Fibroblast of lung (primary cell): Measurements from ENCODE around the gene ZBTB1. TPM values are rescaled to one million over a fixed set of nuclear protein-coding genes. Genes with fewer than 3 reads are reported as not detected.

Experiments
- DNase-seq, 2 donors: peaks; one replicate each; pipeline versions ENCODE4 v3.0.0 to v3.0.0-alpha.2; 2010; ENCODE audit warnings: low read depth in 2 of 2
- H2AFZ ChIP-seq: 2 replicates; pipeline ENCODE4 v1.5.1; 2012; ENCODE audit warnings: low read length, control low read depth, inconsistent platforms
- H3K27ac ChIP-seq: 2 replicates; pipeline ENCODE4 v1.5.1; 2011; ENCODE audit warnings: low read length, control low read depth; ENCODE audit not compliant: insufficient read depth
- H3K27me3 ChIP-seq: 2 replicates; pipeline ENCODE4 v1.5.1; 2011; ENCODE audit warnings: mild to moderate bottlenecking, low read length; ENCODE audit not compliant: control insufficient read depth, insufficient read depth
- H3K36me3 ChIP-seq: 2 replicates; pipeline ENCODE4 v1.5.1; 2011; ENCODE audit warnings: low read length; ENCODE audit not compliant: control insufficient read depth, insufficient read depth
- H3K4me1 ChIP-seq: 2 replicates; pipeline ENCODE4 v1.5.1; 2011; ENCODE audit warnings: low read length; ENCODE audit not compliant: control insufficient read depth, insufficient read depth; ENCODE audit errors: extremely low read depth
- H3K4me2 ChIP-seq: 2 replicates; pipeline ENCODE4 v1.5.1; 2011; ENCODE audit warnings: low read length, control low read depth; ENCODE audit not compliant: insufficient read depth; ENCODE audit errors: extremely low read depth
- H3K4me3 ChIP-seq, 4 experiments: fragments of 200-600 bp in 1 of 4; sonication (generic) in 1 of 4; replicated peaks in 1 of 4; 2 replicates each; pipeline ENCODE4 v1.5.1; 2011 to 2016; ENCODE audit warnings: low read length in 4 of 4, low read depth in 3 of 4, mild to moderate bottlenecking in 3 of 4, control low read depth in 2 of 4, inconsistent platforms in 1 of 4, mixed read lengths in 1 of 4; ENCODE audit not compliant: insufficient read depth in 1 of 4; ENCODE audit errors: control extremely low read depth in 1 of 4
- H3K79me2 ChIP-seq: 2 replicates; pipeline ENCODE4 v1.5.1; 2012; ENCODE audit warnings: mild to moderate bottlenecking, low read length, inconsistent platforms; ENCODE audit not compliant: control insufficient read depth, insufficient read depth
- H3K9ac ChIP-seq: 2 replicates; pipeline ENCODE4 v1.5.1; 2011; ENCODE audit warnings: mild to moderate bottlenecking, low read length, control low read depth; ENCODE audit not compliant: insufficient read depth
- H3K9me3 ChIP-seq: 2 replicates; pipeline ENCODE4 v1.5.1; 2012; ENCODE audit warnings: low read depth, low read length; ENCODE audit not compliant: control insufficient read depth, insufficient read depth
- H4K20me1 ChIP-seq: 2 replicates; pipeline ENCODE4 v1.5.1; 2011; ENCODE audit warnings: low read length; ENCODE audit not compliant: control insufficient read depth, insufficient read depth; ENCODE audit errors: extremely low read depth
- EZH2 ChIP-seq: IDR thresholded peaks from 2 replicates; pipeline ENCODE4 v1.5.1; 2012; ENCODE audit warnings: low read length, control low read depth, mild to moderate bottlenecking; ENCODE audit errors: missing control alignments
- polyA plus RNA-seq, 2 donors: library from polyadenylated mRNA; depleted of rRNA in 1 of 2; stranded (reverse) in 1 of 2; unstranded in 1 of 2; fragments of >200 nt; gene quantifications; 2 replicates each; pipeline ENCODE4 v1.2.1, GENCODE V29; 2011 to 2012; ENCODE audit warnings: missing spikeins in 1 of 2
- total RNA-seq: library from RNA; depleted of rRNA; stranded (reverse); fragments of >200 nt; gene quantifications from 2 replicates; pipeline ENCODE4 v1.2.1, GENCODE V29; 2014
- TF ChIP-seq, protein P1 (sequence below), 2 donors: IDR thresholded peaks in 1 of 2; conservative IDR thresholded peaks in 1 of 2; 1 replicate in 1 of 2; 2 replicates in 1 of 2; pipeline ENCODE4 v1.5.1; 2011 to 2012; ENCODE audit warnings: low read length in 2 of 2, control low read depth in 1 of 2, inconsistent platforms in 1 of 2, low read depth in 1 of 2, mild to moderate bottlenecking in 1 of 2

The ZBTB1 gene
- total and polyA plus RNA-seq, 2 donors (not counting 1 experiment from before 2014, with no cell fraction given): 39.1 to 40.5 TPM

DNA sequence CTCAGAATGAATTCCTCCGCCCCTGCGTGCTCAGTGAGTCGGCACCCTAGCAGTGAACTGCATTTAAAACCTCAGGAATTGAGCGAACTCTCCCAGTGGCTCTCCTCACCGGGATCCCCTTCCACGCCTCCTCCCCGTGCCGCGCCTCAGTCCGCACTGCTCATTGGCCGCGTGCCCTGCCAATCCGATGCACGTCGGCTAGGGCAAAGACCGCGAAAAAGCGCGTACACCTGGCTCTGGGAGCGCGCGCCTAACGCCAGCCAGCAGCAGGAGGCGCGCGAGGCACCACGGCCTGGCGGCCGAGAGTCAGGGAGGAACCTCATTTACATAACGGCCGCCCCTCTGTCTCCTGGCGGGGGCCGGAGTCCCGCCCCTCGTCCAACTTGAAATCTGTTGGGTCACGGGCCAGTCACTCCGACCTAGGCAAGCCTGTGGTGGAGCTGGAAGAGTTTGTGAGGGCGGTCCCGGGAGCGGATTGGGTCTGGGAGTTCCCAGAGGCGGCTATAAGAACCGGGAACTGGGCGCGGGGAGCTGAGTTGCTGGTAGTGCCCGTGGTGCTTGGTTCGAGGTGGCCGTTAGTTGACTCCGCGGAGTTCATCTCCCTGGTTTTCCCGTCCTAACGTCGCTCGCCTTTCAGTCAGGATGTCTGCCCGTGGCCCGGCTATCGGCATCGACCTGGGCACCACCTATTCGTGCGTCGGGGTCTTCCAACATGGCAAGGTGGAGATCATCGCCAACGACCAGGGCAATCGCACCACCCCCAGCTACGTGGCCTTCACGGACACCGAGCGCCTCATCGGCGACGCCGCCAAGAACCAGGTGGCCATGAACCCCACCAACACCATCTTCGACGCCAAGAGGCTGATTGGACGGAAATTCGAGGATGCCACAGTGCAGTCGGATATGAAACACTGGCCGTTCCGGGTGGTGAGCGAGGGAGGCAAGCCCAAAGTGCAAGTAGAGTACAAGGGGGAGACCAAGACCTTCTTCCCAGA, 35.9 kb downstream of the ZBTB1 start, which contains the start of gene HSPA2:
HSPA2 (plus strand) TSS at position 534 of the 995 bp plus-strand sequence; CDS start at position 643, 109 bp downstream.
- Histone ChIP-seq H3K9ac (peak within 1 kb of the TSS; percentile 50), H3K4me2 (peak within 1 kb of the TSS; percentile 87), H3K27me3 (peaks cover 12% of the 10 kb centered on the region), H2AFZ (peak within 1 kb of the TSS; percentile 79), H3K4me3 (peak within 1 kb of the TSS; percentile 63 to 68 (median 66)), H3K36me3 (no peaks in the 10 kb centered on the region), H3K27ac (peak within 1 kb of the TSS; percentile 73), H3K79me2 (no peaks in the 10 kb centered on the region), H3K4me1 (peaks cover 6% of the 10 kb centered on the region), H4K20me1 (no peaks in the 10 kb centered on the region), H3K9me3 (peaks cover 6% of the 10 kb centered on the region)
- TF ChIP-seq, protein P1, sequence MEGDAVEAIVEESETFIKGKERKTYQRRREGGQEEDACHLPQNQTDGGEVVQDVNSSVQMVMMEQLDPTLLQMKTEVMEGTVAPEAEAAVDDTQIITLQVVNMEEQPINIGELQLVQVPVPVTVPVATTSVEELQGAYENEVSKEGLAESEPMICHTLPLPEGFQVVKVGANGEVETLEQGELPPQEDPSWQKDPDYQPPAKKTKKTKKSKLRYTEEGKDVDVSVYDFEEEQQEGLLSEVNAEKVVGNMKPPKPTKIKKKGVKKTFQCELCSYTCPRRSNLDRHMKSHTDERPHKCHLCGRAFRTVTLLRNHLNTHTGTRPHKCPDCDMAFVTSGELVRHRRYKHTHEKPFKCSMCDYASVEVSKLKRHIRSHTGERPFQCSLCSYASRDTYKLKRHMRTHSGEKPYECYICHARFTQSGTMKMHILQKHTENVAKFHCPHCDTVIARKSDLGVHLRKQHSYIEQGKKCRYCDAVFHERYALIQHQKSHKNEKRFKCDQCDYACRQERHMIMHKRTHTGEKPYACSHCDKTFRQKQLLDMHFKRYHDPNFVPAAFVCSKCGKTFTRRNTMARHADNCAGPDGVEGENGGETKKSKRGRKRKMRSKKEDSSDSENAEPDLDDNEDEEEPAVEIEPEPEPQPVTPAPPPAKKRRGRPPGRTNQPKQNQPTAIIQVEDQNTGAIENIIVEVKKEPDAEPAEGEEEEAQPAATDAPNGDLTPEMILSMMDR (conservative IDR thresholded peaks at IDR 0.05 in 1 of 2, IDR thresholded peaks at IDR 0.05 in 1 of 2; ENCODE audit: low read depth in 1 of 2, low read length in 2 of 2): peak; percentile 70 to 76
- TF ChIP-seq EZH2: no peak
- peak; percentile 99 to 100 for DNase-seq

DNA sequence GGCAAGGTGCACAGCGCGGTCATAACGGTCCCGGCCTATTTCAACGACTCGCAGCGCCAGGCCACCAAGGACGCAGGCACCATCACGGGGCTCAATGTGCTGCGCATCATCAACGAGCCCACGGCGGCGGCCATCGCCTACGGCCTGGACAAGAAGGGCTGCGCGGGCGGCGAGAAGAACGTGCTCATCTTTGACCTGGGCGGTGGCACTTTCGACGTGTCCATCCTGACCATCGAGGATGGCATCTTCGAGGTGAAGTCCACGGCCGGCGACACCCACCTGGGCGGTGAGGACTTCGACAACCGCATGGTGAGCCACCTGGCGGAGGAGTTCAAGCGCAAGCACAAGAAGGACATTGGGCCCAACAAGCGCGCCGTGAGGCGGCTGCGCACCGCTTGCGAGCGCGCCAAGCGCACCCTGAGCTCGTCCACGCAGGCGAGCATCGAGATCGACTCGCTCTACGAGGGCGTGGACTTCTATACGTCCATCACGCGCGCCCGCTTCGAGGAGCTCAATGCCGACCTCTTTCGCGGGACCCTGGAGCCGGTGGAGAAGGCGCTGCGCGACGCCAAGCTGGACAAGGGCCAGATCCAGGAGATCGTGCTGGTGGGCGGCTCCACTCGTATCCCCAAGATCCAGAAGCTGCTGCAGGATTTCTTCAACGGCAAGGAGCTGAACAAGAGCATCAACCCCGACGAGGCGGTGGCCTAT, 36.8 kb downstream of the ZBTB1 start:
- peak; percentile 4 to 18 for DNase-seq
- peaks cover 6% of the 10 kb centered on the region for H3K9me3 ChIP-seq
- H3K27me3 ChIP-seq: peaks cover 12% of the 10 kb centered on the region
- peak overlapping the region; percentile 47 for H2AFZ ChIP-seq
- peaks cover 6% of the 10 kb centered on the region for H3K4me1 ChIP-seq
- peak overlapping the region; percentile 77 for H3K4me2 ChIP-seq
- peak overlapping the region; percentile 39 to 63 (median 52) for H3K4me3 ChIP-seq
- H3K9ac ChIP-seq: no peak overlapping the region
- H3K27ac ChIP-seq: no peak overlapping the region
- no peak for TF ChIP-seq EZH2
- TF ChIP-seq, protein P1 (conservative IDR thresholded peaks at IDR 0.05 in 1 of 2, IDR thresholded peaks at IDR 0.05 in 1 of 2; ENCODE audit: low read depth in 1 of 2, low read length in 2 of 2): no peak
- no peaks in the 10 kb centered on the region for H4K20me1 ChIP-seq
- H3K36me3 ChIP-seq: no peaks in the 10 kb centered on the region
- H3K79me2 ChIP-seq: no peaks in the 10 kb centered on the region
